NCI-H1092 treated with DMSO at 0.1 percent for 48 hours (cell line): Measurements from ENCODE around the gene KRTAP10-2.
A peak's percentile ranks its signal among the peaks of the same experiment; 100 is the strongest.
"Not testable (repeated sequence)": the region's sequence is repeated elsewhere in the genome, so short reads cannot be mapped to it uniquely, and the experiment has no call there.

Experiments
- DNase-seq: peaks from one replicate; lab custom pipeline; 2025; lab: John Stamatoyannopoulos, UW

Gene KRTAP10-2

GRCh38 chr21:44582055-44582454, 30.8 kb upstream of the KRTAP10-2 start:
- no peak for DNase-seq

- DNase-seq = no peak
These were observed 29.9 kb upstream of the KRTAP10-2 start for GRCh38 chr21:44581158-44581557.

- not testable (repeated sequence) for DNase-seq
These were observed 29.0 kb upstream of the KRTAP10-2 start, which contains the start of gene KRTAP10-5 for GRCh38 chr21:44580231-44580821. TSS of gene KRTAP10-5 (minus strand) at chr21:44580604. CDS start at chr21:44580578, 26 bp downstream.

- DNase-seq = no peak
These were observed 28.5 kb upstream of the KRTAP10-2 start for GRCh38 chr21:44579833-44580144.

- no peak for DNase-seq
These were observed 27.9 kb upstream of the KRTAP10-2 start for GRCh38 chr21:44579056-44579832.

- no peak for DNase-seq
These were observed 27.2 kb upstream of the KRTAP10-2 start for GRCh38 chr21:44578371-44579055.

- DNase-seq = no peak
These were observed 24.7 kb upstream of the KRTAP10-2 start for GRCh38 chr21:44576025-44576420.

- no peak for DNase-seq
These were observed 24.2 kb upstream of the KRTAP10-2 start for GRCh38 chr21:44575307-44576024.

GRCh38 chr21:44574457-44575306, 23.4 kb upstream of the KRTAP10-2 start:
- DNase-seq = no peak

- DNase-seq = peak; percentile 27
These were observed 22.5 kb upstream of the KRTAP10-2 start, which contains the start of gene KRTAP10-4 for GRCh38 chr21:44573630-44574456. TSS of gene KRTAP10-4 (plus strand) at chr21:44573729. CDS start at chr21:44573759, 30 bp downstream.

GRCh38 chr21:44572959-44573583, 21.8 kb upstream of the KRTAP10-2 start:
- DNase-seq = peak; percentile 27

GRCh38 chr21:44571844-44572782, 20.8 kb upstream of the KRTAP10-2 start:
- no peak for DNase-seq

GRCh38 chr21:44571296-44571695, 20.0 kb upstream of the KRTAP10-2 start:
- DNase-seq = no peak

GRCh38 chr21:44569861-44570517, 18.7 kb upstream of the KRTAP10-2 start:
- DNase-seq = no peak

- peak; percentile 44 for DNase-seq
These were observed 17.6 kb upstream of the KRTAP10-2 start for GRCh38 chr21:44568667-44569556.

- DNase-seq = no peak
These were observed 17.0 kb upstream of the KRTAP10-2 start for GRCh38 chr21:44568261-44568660.

GRCh38 chr21:44567481-44568171, 16.3 kb upstream of the KRTAP10-2 start:
- no peak for DNase-seq
